T-helper 22 cell (primary cell): ENCODE data around the gene C7orf33.
A peak's percentile ranks its signal among the peaks of the same experiment; 100 is the strongest.
"Not testable (repeated sequence)": the region's sequence is repeated elsewhere in the genome, so short reads cannot be mapped to it uniquely, and the experiment has no call there.

ENCODE experiments used
- DNase-seq: peaks from one replicate; pipeline ENCODE4 v3.0.0-alpha.2; 2020; ENCODE audit warnings: low read depth

C7orf33 gene, protein sequence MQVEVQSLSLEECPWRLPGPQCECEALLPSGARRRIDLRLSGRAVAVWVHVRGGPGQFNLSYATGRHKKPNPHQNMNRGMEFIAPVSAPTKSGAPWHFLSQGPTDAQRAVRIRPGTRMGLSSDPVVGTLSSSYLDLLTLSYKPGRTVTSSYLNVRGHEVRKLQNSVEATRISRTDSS

DNA sequence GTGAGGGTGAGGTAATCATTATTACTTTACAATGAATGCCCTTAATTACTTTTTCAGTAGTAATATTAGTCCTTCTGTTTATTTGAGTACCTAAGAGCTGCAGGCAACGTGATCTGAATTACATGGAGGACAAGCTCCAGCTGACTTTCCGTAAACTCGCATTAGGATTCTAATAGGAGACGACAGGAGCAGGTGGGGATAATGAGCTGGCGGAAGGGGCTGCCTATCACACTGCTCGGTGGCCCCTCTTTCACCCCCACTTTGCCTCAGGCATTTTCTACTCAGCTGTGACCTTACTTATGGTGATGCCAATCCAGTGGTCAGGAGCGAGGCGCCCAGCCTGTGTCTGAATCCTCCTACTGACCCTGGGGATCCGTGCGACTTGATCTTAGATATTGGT lies at the start of gene C7orf33:
Gene C7orf33, plus strand, starts transcription at position 296 of the 400 bp plus-strand sequence. CDS start 160 bp downstream, outside the sequence.
- DNase-seq = no peak

DNA sequence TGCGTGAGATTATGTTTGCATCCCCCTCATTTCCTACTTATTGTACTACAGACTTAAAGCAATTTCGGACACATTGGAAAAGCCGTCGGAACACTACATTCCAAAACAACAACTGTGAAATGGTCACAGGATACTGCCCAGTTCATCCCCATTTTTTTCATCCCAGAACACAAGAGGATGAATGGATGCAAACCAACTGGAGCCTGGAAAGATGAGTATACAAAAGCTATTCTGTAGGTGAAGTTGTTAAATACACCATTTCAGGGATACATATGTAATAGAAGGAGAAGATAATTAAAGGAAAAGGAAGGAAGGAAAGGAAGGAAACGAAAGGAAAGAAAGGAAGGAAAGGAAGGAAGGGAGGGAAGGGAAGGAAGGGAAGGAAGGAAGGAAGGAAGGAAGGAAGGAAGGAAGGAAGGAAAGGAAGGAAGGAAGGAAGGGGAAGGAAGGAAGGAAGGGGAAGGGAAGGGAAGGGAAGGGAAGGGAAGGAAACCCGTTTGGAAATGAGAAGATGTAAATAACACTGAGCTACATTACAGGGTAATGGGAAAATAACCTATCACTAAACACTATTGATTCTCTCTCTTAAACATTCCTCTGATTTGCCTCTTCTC lies 48.6 kb upstream of the C7orf33 start:
- no peak for DNase-seq

DNA sequence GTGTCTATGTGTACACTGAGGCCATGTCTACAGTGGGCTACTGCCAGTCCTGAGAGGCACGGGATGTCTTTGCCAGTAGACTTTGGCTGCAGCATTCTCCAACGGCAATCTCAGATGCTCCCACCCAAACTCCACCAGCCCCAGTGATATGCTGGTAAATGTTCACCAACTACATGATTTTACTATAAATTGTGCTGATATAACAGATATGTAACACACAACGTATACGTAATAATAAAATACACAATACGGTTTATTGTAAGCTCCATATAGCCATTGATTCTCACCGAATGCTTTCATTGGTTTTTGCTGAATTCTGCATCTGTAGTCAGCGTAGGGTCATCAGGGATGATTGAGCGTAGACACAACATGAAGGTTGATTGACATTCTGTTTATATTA lies 47.3 kb upstream of the C7orf33 start:
- no peak for DNase-seq

DNA sequence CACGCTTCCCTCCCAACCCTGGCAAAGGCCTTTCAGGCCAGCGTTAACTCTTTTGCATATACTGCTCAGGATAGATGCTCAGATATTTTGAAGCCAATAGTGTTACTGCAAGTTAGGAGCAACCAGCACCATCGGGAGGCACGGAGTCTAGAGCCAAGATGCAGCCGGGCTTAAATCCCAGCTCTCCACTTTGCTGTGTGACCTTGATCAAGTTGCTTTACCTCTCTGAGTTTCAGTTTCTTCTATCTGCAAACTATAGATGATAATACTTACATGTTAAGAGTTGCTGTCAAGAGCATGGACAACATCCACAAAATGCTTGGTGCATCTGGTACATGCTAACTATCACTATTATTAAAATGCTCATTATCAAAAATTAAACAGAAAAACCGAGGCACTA lies 45.4 kb upstream of the C7orf33 start:
- no peak for DNase-seq

DNA sequence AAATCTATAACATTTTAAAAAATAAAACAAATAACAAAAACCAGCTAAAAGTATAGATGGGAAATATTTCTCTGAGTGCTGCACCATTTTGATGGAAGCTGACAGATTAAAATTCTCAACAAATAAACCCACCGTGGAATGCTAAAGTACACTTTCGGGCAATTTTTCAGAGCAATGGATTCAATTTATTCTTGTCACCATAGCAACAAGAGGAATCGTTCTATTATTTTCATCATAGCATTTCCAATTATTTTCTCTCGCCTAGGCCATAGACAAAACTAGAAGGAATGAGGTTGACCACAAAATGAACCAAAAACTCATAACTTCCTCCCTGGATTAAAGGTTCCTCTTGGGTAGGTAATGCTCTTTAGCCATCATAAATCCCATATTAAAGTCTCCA lies 44.6 kb upstream of the C7orf33 start:
- DNase-seq = no peak

DNA sequence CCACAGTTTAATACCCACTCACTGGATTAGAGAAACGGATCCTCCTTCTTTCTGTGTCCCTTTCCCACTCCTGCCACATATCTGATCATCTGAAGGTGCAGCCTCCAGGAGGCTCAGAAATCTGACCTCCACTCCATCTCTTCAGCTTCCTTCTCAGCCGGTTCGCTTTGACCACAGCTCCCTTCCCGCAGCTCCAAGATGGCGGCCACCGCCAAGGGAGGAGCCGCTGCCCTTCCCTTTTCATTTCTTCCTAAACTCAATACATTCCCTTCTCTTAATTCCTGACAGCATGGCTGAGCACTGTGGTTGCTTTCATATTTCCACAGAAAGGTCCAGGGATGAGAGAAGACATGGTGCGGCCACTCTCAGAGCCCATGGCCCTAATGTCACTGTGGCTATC lies 43.7 kb upstream of the C7orf33 start:
- DNase-seq = no peak

DNA sequence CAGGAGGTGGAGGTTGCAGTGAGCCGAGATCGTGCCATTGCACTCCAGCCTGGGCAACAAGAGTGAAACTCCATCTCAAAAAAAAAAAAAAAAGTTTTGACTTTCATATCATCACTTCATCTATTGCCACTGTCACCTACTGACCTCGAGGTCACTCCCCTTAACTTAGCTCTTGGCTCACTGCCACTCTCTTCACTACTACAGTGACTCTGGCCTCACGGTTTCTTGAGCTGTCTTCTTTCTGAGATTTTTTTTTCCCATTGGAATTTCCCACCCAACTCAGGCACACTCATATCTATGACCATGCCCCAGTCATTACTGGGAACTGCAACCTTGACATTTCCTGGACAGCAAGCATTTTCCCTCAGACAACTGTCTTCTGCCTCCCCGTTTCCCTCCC lies 42.6 kb upstream of the C7orf33 start:
- DNase-seq = no peak

DNA sequence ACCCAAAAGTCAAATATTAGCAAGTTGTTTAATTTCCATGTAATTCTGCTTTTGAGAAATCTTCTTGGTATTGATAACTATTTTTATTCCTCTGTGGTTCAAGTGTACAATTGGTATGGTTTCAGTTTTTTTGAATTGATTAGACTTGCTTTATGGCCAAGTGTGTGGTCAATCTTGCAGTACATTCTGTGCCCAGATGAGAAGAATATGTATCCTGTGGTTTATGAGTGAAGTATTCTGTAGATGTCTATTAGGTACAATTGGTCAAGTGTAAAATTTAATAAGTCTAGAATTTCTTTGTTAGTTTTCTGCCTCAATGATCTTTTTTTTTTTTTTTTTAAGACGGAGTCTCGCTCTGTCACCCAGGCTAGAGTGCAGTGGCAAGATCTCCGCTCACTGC lies 36.6 kb upstream of the C7orf33 start:
- DNase-seq = no peak

DNA sequence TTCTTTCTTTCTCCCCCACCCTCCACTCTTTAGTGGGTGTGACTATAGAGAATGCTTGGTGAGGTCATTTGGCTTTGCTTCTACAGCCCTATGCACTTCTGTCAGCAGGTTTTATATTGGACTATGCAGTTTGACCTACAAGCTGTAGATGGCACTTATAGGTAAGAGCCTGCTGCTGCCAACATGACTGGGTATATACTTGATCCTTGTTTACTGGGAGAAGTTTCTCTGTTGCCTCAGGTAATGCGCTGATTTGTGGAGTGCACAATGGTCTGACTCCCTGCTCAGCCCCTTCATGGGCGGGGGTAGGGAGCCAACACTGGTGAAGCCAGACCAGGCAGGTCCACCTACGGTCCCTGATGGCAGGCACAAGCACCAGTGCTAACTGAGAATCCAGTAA lies 33.7 kb upstream of the C7orf33 start:
- no peak for DNase-seq

DNA sequence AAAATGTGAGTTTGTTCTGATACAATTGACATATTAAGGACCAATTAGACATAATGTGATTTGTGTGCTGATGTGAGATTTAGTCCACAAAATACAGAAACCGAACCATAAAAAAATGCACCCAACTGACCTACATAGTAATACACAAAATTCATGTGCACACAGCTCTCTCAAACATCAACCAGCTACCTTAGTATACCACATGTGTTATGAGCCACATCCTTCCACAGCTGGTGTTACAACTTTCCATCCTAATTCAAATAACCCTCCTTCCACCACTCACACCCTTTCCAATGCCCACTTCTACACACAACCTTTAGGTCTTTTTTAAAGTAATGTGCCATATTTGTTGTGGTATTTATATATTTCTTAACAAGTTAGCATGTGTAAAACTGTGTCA lies 31.7 kb upstream of the C7orf33 start:
- no peak for DNase-seq

DNA sequence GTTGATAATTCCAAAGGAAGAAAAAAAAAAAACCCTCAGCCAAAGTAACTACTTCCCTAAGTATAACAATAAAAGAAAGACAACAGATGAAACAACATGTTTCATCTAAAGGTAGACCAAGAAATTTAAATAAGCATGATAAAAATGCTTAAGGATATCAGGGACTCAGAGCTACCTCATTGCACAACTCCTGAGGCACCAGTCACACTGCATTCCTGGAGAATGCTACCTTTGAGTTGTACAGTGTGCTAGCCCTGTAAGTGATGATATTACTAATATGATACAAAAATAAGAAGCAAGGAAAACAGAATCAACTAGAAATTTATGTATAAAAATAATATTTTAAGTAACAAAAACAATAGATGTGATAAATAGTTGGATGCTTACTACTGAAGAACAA lies 29.5 kb upstream of the C7orf33 start:
- no peak for DNase-seq

DNA sequence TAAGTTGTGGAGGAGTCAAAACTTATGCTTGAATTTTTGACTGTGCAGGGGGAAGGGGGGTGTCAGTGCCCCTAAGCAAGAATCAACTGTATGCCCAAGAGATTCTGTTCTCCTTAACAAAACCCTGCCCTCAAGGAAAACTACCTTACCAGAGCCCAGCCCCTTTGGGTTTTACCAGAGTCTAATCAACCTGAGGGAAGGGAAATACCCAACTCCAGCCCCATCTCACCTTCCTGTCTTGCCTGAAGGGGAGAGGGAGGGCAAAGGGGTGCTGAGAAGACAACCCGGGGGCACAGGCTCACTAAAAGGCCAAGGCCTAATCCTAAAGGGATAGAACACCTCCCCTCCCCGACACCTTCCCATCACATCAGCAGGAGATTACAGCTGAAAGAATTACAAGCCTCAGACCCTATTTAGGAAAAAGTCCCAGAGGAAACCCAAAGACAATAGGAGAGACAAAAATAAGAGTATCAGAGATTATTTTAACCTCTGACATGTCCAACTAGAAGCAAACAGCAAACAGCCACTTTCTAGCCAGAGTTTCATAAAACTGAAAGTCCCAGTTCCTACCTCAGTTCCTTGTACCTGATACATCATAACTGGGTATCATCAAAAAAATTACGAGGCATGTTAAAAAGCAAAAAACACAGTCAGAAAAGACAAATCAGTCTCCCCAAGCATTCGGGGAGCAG lies 26.8 kb upstream of the C7orf33 start:
- DNase-seq = no peak

DNA sequence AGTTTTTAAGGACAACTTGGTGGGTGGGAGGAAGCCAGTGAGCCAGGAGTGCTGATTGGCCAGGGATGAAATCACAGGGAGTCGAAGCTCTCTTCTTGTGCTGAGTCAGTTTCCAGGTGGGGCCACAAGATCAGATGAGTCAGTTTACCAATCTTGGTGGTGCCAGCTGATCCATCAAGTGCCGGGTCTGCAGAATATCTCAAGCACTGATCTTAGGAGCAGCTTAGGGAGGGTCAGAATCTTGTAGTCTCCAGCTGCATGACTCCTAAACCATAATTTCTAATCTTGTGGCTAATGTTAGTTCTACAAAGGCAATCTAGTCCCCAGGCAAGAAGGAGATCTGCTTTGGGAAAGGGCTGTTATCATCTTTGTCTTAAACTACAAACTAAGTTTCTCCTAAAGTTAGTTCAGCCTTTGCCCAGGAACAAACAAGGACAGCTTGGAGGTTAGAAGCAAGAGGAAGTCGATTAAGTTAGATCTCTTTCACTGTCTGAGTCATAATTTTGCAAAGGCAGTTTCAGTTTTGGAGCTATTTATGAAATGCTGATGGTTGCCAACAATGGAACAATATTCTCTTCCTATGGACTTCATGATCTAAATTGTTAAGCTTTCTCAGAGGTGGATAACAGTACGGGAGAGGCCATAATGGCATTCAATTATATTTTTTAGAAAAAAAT lies 26.2 kb upstream of the C7orf33 start:
- not testable (repeated sequence) for DNase-seq

DNA sequence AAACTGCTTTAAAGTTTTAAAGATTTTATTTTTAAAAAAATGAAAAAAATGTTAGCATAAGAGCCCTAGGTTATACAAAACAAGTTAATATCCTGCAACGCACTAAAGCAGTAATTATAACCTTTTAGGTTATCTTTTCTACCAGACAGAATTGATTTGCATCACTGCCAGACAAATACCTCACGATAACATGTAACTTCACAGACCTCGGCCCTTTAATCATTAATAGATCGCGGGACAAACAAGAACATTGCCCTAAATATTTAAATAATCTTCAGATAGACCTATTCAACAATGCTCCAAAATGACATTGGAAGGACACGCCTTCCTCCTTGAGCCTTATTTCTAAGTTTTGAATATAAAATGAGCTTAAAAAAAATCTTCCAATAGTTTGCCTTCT lies 23.8 kb upstream of the C7orf33 start:
- no peak for DNase-seq

DNA sequence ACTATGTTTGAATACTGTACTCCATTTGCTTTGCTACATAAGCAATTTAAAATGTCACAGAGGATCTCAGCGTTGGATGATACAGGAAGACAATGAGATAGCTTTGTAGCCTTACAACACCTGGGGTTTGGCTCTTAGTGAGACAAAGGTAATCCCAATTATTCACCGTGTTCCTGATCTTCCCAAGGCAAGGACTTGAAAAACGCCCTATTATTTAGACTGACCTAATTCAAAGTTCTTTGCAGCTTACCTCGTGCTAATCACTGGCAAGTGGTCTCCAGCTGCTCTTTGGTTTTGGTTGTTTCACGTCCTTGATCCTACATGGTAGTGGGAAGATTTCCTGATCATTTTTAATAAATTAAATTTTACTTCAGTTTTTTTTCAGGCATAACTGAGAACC lies 23.0 kb upstream of the C7orf33 start:
- DNase-seq = no peak

DNA sequence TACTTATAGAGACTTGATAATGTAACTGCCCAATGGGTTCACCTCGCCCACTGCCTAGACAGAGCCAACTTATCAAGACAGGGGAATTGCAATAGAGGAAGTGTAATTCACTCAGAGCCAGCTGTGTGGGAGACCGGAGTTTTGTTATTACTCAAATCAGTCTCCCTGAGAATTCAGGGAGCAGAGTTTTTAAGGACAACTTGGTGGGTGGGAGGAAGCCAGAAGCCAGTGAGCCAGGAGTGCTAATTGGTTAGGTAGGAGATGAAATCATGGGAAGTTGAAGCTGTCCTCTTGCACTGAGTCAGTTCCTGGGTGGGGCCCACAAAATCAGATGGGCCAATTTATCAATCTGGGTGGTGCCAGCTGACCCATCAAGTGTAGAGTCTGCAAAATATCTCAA lies 20.1 kb upstream of the C7orf33 start:
- no peak for DNase-seq

DNA sequence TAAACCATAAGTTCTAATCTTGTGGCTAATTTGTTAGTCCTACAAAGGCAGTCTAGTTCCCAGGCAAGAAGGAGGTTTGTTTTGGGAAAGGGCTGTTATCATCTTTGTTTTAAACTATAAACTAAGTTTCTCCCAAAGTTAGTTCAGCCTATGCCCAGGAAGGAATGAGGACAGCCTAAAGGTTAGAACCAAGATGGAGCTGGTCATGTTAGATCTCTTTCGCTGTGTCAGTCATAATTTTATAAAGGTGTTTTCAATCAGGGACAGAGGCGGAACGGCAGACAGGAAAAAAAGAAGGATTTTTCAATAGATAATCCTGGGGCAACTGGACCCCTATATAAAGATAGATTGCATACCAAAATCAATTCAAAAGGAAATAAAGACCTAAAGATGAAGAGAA lies 19.6 kb upstream of the C7orf33 start:
- not testable (repeated sequence) for DNase-seq

DNA sequence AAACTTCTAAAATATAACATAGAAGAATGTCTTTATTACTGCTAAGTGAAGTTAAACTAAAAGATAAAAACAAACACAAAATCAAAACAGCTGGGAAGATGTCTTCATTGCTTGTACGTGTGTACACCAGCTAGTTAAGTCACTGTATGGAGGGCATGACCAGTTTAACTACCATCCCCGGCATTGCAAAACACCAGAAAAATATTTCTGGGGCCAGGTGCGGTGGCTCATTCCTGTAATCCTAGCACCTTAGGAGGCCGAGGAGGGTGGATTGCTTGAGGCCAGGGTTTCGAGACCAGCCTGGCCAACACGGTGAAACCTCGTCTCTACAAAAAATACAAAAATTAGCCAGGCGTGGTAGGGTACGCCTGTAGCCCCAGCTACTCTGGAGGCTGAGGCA lies 19.2 kb upstream of the C7orf33 start:
- no peak for DNase-seq

DNA sequence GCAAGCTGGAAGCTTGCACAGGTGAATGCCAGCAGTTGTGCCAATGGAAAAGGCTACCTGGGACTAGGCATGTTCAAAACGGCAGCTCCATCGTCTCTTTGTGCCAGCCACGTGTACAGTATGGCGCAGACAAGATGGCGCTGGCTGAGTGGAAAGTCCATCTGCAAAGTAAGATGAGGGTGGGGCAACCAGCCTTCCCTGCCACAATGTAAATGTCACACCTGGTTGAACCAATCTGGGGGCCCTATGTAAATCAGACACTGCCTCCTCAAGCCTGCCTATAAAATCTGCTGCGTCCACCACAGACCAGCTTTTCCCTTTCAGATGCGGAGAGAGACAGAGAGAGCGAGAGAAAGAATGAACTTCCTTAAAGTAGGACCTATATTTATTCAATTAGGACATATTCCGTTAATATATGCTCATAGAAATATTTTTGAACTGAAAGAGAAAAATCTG lies 18.5 kb upstream of the C7orf33 start:
- DNase-seq = no peak

DNA sequence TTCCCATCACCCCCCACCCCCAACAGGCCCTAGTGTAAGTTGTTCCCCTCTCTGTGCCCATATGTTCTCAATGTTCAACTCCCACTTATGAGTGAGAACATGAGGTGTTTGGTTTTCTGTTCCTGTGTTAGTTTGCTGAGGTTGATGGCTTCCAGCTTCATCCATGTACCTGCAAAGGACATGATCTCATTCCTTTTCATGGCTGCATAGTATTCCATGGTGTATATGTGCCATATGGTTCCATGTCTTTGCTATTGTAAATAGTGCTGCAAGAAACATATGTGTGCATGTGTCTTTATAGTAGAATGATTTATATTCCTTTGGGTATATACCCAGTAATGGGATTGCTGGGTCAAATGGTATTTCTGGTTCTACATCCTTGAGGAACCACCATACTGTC lies 17.0 kb upstream of the C7orf33 start:
- not testable (repeated sequence) for DNase-seq

DNA sequence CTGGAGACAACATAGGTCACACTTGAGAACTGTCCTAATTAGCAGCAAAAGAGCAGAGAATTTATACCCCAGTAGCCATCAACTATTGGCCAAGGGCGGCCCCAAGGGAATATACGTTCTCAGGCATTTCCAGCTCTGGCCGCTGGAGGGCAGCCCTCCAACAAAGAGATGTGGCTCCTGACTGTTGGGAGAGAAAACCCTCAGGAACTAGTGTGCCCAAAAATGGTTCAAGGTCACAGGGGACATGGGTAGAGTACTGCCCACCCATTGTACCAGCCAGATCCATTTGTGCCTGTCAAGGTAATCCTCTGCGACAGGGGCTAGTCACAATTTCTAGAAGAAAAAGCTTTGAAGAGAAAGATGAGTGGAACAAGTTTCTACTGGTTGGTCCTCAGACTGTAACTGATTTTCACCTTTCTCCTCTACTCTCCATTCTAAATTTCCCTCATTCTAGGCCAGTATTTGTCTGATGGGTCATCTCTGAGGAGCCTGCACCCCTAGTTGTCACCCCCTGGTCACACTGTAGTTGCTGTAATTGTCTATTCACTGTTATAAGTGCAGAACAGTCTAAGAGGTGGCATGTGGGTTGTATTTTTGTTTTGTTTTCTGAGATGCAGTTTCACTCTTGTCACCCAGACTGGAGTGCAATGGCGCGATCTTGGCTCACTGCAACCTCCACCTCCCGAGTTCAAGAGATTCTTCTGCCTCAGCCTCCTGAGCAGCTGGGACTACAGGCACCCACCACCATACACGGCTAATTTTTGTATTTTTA lies 14.7 kb upstream of the C7orf33 start:
- peak; percentile 32 for DNase-seq

DNA sequence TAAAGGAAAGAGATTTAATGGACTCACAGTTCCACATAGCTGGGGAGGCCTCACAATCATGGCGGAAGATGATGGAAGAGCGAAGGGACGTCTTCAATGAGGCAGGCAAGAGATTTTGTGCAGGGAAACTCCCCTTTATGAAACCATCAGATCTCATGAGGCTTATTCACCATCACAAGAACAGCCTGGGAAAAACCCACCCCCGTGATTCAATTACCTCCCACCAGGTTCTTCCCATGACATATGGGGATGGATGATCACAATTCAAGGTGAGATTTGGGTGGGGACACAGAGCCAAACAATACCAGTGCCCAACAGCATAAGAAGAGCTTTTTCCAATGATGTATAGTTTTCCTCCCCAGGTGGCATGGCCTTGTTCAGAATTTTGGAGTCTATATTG lies 11.2 kb upstream of the C7orf33 start:
- no peak for DNase-seq
